ENCODE data around the gene PGK2.
"Not testable (repeated sequence)": the region's sequence is repeated elsewhere in the genome, so short reads cannot be mapped to it uniquely, and the experiment has no call there.

PGK2 gene

DNA sequence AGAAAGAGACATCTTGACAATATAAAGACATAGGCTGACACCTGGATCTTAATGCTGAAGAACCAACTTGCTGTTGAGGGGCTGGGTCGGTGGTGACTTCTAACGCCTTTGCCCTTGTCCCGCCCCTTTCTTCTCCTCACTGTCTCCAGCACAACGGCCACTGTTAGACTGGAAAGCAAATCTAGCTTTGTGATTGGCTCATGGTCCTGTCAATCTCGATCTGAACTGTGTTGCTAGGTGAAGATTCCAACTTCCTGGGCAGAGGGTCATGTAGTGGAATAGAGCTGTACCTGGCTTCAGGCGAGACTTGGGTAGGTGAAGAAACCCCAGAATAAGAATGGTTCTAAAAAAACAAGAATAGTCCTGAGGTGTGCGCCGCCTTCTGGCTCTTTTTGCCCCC lies at the start of gene PGK2:
TSS of gene PGK2 (minus strand) at position 110 of the 400 bp plus-strand sequence. CDS start at position 12, 98 bp downstream.
- DNase-seq (ENCODE audit: low read depth in 3 of 3, low spot score in 1 of 3) = no peak

DNA sequence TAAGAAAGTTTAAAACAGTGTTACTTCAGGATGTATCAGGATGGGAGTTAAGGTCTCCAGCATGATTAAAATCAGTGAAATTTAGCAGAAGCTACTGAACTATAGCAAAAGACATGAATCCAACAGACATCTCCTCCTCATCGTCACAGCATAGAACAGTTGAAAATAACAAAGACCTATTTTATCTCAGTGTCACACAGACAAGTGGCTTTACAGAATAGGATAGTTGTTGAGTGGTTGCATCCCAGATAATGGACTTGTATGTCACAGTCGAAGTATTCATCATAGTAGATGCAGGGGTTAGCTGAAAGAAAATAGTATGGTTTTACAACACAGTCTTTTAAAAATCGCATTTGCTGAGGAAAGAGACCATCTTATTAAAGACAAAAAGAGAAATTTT lies 48.1 kb upstream of the PGK2 start:
- DNase-seq (ENCODE audit: low read depth in 3 of 3, low spot score in 1 of 3) = no peak

DNA sequence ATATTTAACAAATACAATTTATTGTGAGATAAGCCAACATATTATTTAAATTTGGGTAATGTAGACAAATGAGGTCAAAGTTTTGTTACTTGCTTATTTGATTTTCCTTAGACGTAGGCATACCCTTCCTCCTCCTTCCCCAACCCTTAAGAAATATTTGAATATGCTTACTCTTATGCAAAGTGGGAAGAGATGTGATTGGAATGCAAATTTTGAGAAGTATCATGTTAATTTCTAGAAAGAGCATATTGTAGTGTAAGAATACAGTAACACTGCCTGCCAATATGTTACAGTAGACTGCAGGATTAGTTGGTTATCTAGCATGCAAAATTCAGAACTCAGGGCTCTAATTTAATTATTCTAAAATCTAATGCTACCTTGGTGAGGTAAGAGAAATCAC lies 46.3 kb upstream of the PGK2 start:
- no peak for DNase-seq (ENCODE audit: low read depth in 3 of 3, low spot score in 1 of 3)

DNA sequence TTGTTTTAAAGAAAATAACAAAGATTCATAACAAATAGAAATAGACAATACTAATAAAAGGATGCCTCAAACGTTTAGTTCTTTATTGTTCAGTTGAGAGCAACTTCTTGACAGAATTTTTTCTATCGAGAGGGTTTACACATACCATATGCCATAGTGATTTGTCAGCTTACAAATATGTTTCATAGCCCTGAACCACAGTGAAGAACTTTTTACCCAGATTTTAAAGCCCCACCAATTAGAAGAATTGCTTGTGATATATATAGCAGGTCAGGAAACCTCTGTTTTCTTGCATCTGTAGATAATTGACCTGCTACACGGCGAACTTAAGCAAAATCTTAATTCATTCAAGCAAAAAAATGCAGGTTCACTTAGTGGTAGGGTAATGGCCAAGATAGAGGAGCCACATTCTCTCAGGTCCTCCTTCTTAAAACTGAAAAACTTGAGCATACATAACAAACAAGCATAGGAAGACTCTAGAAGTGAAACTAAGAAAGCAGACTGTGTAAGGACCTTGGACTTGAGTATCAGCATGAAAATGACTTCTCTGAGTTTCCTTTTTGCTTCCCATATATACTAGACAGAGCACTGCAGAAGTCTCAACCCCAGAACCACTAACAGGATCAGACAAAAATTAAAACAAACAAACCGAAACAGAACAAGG lies 39.8 kb upstream of the PGK2 start:
- no peak for DNase-seq (ENCODE audit: low read depth in 3 of 3, low spot score in 1 of 3)

DNA sequence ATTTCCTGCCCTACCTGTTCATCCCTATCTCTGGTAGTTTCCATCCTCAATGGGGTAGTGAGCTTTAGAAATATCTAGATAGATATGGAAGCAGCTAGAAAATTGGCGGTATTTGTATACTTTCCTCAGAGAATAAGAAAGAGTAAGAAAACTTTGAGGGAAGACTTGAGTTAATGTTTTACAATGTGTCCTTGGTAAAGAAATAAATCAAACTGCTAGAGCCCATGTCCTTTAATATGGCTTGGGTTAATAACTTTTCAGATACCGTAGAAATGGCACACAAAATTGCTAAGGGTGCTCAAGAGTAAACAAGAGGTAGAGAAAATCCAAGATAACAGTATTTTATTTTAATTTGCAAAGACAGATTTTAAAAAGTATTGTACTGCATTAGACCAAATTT lies 28.1 kb upstream of the PGK2 start:
- no peak for DNase-seq (ENCODE audit: low read depth in 3 of 3, low spot score in 1 of 3)

DNA sequence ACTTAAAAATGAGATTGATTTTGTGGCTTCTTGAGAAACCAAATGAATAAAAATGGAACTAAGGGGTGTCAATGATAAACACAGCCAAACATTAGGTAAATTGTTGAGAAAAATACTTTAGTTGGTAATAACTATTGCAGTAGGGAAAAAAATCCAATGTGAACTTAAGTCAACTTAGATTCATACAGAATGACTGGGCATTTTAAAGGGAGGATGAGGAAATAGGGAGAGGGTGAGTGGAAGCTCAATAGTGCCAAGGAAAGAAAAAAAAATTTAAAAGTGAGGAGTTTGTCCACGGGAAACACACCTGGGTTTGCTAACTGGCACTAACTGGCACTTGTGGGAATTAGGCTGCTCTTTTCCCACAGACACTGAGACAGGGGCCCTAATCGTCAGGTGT lies 26.2 kb upstream of the PGK2 start:
- DNase-seq (ENCODE audit: low read depth in 3 of 3, low spot score in 1 of 3) = no peak

DNA sequence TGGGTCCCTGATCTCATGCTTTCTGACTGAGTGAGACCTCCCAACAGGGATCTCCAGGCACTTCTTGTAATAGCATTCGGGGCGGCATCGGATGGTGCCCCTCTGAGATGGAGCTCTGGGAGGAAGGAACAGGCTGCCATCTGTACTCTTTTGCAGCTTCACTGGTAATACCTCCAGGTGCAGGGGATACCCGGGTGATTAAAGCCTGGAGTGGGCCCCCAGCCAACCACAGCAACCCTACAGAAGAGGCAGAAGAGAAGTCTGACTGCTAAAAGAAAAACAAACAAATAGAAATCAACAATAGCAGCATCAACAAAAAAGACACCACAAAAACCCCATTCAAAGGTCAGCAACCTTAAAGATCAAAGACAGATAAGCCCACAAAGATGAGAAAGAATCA lies 19.1 kb upstream of the PGK2 start:
- no peak for DNase-seq (ENCODE audit: low read depth in 3 of 3, low spot score in 1 of 3)

DNA sequence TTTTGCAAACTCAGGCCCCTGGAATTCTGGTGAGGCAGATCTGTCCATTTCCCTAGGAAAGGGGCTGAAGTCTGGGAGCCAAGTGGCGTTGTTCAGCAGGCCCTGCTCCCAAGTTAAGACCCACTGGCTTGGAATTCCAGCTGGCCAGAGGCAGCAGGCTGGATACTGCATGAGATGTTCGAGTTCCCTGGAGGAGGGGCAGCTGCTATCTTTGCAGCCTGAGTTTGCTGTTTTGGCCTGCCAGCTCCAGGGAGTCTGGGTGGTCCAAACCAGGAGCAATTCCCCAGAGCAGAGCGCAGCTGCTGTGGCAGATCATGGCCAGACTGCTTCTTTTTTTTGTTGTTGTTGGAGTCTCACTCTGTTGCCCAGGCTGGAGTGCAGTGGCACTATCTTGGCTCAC lies 18.2 kb upstream of the PGK2 start:
- no peak for DNase-seq (ENCODE audit: low read depth in 3 of 3, low spot score in 1 of 3)

DNA sequence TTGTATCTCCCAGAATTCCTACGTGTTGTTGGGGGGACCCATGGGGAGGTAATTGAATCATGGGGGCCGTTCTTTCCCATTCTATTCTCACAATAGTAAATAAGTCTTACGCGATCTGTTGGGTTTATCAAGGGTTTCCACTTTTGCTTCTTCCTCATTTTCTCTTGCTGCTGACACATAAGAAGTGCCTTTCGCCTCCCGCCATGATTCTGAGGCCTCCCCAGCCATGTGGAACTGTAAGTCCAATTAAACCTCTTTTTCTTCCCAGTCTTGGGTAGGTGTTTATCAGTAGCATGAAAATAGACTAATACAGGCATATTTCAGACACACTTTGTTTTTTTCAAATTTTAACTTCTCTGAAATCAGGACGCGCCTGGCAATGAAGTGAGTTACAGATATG lies 14.4 kb upstream of the PGK2 start:
- DNase-seq (ENCODE audit: low read depth in 3 of 3, low spot score in 1 of 3) = no peak

DNA sequence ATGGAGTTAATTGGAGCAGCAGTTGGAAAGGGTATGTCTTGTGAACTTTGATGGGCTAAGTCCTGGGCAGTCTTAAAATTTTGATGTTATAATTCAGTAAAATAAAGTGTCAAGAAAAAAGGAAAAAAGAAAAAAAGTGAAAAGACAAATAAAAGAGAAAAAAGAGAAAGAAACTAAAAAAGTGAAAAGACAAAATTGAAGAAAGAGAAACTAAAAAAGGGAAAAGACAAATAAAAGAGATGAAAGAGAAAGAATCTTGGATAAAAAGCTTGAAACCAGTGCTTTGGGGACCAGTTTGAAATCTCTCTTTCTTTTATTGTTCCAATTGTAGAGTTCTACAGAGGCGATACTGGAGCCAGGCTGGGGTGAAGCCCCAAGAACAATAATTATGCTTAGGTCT lies 12.0 kb upstream of the PGK2 start:
- no peak for DNase-seq (ENCODE audit: low read depth in 3 of 3, low spot score in 1 of 3)

DNA sequence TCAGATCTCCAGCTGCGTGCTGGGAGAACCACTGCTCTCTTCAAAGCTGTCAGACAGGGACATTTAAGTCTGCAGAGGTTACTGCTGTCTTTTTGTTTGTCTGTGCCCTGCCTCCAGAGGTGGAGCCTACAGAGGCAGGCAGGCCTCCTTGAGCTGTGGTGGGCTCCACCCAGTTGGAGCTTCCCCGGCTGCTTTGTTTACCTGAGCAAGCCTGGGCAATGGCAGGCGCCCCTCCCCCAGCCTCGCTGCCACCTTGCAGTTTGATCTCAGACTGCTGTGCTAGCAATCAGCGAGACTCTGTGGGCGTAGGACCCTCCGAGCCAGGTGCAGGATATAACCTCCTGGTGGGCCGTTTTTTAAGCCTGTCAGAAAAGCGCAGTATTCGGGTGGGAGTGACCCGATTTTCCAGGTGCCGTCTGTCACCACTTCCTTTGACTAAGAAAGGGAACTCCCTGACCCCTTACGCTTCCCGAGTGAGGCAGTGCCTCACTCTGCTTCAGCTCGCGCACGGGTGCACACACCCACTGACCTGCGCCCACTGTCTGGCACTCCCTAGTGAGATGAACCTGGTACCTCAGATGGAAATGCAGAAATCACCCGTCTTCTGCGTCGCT lies 9.9 kb upstream of the PGK2 start:
- not testable (repeated sequence) for DNase-seq (ENCODE audit: low read depth in 3 of 3, low spot score in 1 of 3)

DNA sequence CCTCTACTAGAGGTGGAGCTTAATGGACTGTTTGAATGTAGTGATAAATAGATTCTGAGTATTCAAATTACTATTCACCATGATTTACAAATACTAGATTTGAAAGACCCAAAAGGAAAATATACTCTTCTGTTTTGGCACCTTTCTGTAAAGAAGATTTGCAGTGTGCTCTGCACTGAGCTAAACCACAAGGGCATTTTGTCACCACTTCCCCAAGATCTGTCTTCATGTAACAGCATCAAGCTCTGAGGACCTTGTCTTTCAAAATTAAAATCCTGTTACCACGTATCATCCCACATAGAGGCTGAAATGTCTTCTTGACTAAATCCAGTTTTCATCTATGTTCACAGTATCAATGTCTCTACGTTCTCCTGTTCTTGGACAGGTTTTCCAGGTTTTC lies 3.3 kb upstream of the PGK2 start:
- DNase-seq (ENCODE audit: low read depth in 3 of 3, low spot score in 1 of 3) = no peak

DNA sequence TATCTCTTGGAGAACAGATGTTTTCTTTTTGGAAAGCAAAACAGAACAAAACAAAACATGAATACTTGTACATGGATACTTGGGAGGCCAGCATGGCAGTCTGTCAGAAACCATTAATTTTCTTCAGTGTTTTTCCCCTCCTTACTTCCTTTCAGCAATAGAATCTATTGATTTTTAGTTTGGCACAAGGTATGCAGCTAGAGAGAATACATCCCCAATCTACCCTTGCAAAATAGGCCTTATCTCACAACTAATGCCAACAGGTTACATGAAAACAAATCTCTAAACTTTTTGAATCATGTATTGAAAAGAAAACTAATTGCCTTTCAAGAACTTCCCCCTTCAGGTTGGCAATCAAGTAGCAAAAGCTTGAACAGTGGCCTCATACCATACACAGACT lies 2.8 kb downstream of the PGK2 start:
- DNase-seq (ENCODE audit: low read depth in 3 of 3, low spot score in 1 of 3) = no peak

DNA sequence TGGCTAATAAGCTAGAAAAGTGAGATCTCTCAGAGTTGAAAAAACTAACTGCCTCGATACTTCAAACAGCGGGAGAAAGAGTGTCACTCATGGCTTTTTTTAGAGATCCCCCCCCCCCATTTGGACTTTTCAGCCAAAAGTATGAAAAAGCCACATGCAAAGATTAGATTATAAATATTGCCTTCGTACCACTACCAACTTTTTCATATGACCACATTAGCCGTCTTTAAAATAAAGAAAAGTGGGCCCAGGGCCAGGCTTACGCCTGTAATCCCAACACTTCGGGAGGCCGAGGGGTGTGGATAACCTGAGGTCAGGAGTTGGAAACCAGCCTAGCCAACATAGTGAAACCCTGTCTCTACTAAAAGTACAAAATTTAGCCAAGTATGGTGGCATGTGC lies 4.4 kb downstream of the PGK2 start:
- DNase-seq (ENCODE audit: low read depth in 3 of 3, low spot score in 1 of 3) = no peak

DNA sequence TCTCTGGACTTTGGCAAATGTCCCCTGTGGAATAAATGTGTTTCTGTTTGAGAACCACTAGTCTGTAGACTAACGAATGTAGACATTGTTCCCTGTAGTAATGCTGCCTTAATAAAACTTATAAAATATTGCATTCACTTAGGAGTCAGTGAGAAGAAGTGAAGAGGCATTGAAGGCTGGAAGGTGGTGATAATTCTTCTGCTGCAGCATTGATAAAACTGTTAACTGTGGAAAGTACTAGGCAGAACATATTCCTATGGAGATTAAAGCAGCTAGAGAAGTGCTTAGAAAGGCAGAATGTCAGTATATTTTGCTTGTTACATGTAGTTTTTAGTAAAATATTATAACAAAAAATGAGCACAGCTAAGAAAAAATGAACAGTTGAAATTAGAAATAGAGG lies 4.8 kb downstream of the PGK2 start:
- no peak for DNase-seq (ENCODE audit: low read depth in 3 of 3, low spot score in 1 of 3)

DNA sequence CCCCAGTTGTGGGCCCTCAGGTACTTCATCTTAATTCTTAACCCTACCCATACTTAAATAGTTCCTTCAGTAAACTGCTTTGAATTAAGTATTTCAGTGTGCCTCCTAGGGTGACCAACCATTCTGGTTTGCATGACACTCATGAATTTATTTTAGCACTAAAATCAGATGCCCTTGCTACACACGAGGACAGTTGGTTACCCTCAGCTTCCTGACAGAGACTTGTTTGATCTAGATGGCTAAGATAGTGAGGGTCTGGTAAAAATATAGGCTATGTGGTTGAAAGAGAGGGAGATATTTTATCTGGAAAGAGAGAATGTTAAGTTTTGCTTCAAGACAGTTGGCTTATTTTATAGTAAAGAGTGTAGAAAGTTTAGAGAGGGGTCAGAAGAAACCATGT lies 10.6 kb downstream of the PGK2 start:
- no peak for DNase-seq (ENCODE audit: low read depth in 3 of 3, low spot score in 1 of 3)

DNA sequence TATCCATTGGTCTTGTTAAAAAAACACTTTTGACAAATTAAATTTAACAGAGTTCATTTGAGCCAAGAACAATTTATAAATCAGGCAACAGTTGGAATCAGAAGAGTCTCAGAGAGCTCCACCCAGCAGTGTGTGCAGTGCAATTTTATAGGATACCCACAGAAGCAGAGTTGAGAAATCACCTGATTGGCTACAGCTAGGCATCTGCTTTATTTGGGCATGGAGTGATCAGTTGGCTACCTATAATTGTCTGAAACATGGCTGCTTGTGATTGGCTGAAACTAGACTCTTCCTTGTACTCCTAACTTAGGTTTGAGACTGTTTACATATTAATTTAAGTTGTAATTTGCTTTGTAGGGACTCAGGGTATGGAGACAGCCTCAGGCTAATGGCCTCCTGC lies 12.0 kb downstream of the PGK2 start:
- no peak for DNase-seq (ENCODE audit: low read depth in 3 of 3, low spot score in 1 of 3)

DNA sequence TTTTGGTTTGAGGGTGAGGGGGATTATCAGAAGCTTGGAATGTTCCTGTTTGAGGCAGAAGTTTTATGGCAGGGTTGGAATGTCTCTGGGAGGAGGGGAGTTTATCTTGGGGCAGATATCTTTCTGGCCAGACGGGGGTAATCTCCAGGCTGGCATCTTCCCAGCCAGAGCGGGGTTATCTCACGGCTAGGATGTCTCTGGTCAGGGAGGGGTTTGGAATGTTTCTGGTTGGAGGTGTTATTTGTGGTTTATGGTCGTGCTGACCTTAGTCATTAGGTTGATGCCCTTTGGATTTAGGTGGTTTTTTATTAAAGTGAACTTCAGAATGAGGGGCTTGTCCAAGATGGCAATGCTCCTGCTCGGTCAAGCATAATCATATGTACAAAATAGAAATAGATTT lies 14.8 kb downstream of the PGK2 start:
- DNase-seq (ENCODE audit: low read depth in 3 of 3, low spot score in 1 of 3) = no peak

DNA sequence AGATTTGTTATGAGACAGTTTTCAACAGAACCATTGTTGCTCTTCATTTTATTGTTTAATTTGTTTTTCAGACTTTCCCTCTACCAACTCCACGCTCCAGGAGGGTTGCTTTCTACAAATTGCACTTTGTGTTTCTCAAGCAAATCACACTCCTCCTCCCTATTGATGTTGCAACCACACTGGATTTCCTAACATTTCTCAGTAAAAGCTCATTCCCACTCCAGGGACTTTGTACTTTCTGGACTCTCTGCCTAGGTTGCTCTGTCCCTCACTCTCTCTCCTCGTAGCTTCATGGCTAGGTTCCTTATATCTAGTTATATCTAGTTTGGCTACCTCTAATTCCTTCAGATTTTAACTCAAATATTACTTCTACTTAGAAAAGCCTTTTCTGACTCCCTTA lies 20.3 kb downstream of the PGK2 start:
- no peak for DNase-seq (ENCODE audit: low read depth in 3 of 3, low spot score in 1 of 3)

DNA sequence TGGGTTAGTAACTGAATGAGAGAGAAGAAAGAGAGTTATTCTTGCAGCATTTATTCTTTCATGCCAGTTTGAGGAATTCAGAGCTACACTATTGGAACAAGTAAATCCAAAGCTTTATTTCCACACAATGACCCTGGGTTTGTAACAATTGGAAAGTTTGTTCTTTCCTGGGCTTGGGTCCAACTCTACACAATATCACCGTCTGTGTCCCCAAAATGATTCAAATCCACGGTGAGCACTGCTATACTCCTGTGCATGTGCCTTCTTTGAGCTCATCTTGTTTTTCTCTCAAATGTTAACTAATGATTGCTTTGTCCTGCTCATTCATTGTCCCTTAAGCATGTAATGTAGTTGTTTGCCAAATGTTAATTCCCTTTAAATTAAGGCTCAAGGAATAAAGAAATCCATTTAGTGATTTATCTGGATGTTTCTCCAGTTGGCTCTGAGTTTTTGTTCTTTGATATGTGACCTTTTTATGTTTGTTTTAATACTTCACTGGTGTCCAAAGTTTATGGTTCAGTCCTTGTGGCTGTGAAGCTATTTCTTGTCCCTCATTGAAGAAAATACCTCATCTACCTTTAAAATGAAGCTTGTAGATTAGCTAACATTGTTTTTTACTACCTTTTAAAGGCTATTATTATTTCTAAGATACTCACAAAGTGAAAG lies 22.4 kb downstream of the PGK2 start:
- DNase-seq (ENCODE audit: low read depth in 3 of 3, low spot score in 1 of 3) = no peak

DNA sequence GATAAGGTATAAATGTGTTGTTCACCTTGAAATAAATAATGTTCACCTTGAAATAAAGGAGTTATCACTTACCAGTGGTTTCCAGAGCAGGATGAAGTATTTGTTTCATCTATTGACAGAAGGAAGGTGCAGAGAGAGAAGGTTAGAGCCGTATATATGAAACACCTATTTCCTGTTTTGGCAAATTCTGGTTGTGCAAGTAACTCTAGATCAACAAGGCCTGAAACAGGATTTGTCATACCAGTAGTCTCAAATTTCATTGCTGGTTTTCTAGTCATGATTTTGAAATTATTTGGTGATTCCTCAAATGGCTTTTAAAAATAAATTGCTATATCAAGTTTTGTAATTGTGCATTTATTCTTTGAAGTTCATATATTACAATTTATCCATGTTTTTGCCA lies 42.8 kb downstream of the PGK2 start, which contains the start of gene CRISP3:
TSS of gene CRISP3 (minus strand) at position 130 of the 400 bp plus-strand sequence. CDS start at position 109, 21 bp downstream.
- DNase-seq (ENCODE audit: low read depth in 3 of 3, low spot score in 1 of 3) = no peak

DNA sequence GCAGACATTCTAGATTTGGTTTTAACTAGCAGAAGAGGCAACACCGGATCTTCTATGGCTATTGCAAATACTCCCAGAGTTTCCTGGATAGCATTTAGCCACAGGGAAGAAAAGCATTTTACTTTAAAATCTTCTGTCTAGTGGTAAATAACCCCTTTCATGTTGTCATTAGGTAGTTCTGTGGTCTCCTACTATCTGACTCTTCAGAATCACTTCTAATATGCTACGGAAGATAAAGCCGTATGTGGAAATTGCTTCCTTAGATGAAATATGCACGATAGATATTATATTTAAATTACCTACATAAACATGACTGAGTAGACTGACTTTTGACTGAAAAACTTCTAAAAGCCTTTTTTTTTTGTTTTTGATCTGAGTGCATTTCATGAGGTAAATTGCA lies 43.7 kb downstream of the PGK2 start:
- no peak for DNase-seq (ENCODE audit: low read depth in 3 of 3, low spot score in 1 of 3)

DNA sequence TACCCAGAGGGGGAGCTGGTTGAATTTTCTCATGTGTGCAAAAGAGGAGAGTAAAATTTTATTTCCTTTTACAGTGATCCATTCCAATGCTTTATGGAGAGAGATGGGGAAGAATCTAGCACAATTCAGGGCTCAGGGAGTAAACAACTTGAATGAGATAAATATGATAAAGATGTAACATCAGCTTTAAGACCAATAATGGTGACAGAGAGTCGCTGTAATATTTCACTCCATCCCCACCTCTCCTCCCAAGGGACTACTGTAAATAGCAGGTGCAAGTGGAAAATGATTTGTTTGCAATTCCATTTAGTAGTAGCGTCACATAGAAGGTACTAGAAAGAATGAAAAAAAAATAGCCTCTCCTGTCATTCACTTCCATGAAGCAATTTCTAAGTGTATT lies 47.7 kb downstream of the PGK2 start:
- DNase-seq (ENCODE audit: low read depth in 3 of 3, low spot score in 1 of 3) = no peak

Measured in stimulated activated CD4-positive, alpha-beta T cell treated with anti-CD3 and anti-CD28 coated beads, TNF-alpha, amount 100 ng/mL, for 1 hour (primary cell).